Gastrocnemius medialis (tissue), 4 donors: ENCODE measurements around the gene TEKTIP1. TPM values are rescaled to one million over a fixed set of nuclear protein-coding genes. Genes with fewer than 3 reads are reported as not detected.

Experiments used
- ATAC-seq, 2 donors: fragments of 150-250 bp; one replicate each; pipeline ENCODE4 v1.9.1; 2016
- DNase-seq, 2 donors: peaks; one replicate each; pipeline ENCODE4 v3.0.0-alpha.2; 2019
- H3K27ac ChIP-seq, 4 donors: fragments of 200-600 bp; sonication (generic); 1 replicate in 1 of 4; 2 replicates in 3 of 4; pipeline ENCODE4 v1.5.1; 2016 to 2018; ENCODE audit warnings: mild to moderate bottlenecking in 2 of 4, moderate library complexity in 1 of 4
- H3K27me3 ChIP-seq, 3 donors: fragments of 200-600 bp; sonication (generic) in 2 of 3; 1 replicate in 1 of 3; 2 replicates in 2 of 3; pipeline versions ENCODE4 v1.5.1 to v1.6.0; 2016 to 2019; ENCODE audit warnings: mild to moderate bottlenecking in 1 of 3, moderate library complexity in 1 of 3
- H3K36me3 ChIP-seq, 2 donors: fragments of 200-600 bp; sonication (generic) in 1 of 2; one replicate each; pipeline ENCODE4 v1.5.1; 2017 to 2018
- H3K4me1 ChIP-seq, 2 donors: fragments of 200-600 bp; sonication (generic) in 1 of 2; one replicate each; pipeline ENCODE4 v1.5.1; 2016 to 2017; ENCODE audit warnings: mild to moderate bottlenecking in 2 of 2
- H3K4me3 ChIP-seq, 4 donors: fragments of 200-600 bp; sonication (generic) in 3 of 4; 1 replicate in 1 of 4; 2 replicates in 3 of 4; pipeline ENCODE4 v1.5.1; 2016 to 2019; ENCODE audit warnings: mild to moderate bottlenecking in 2 of 4
- H3K9me3 ChIP-seq, 3 donors: fragments of 200-600 bp; sonication (generic) in 2 of 3; 1 replicate in 1 of 3; 2 replicates in 2 of 3; pipeline ENCODE4 v1.5.1; 2016 to 2019
- CTCF ChIP-seq, 5 experiments: fragments of 450-650 bp in 3 of 5; fragments of 200-600 bp in 2 of 5; sonication (generic) in 2 of 5; IDR thresholded peaks in 4 of 5; conservative IDR thresholded peaks in 1 of 5; 1 replicate in 4 of 5; 2 replicates in 1 of 5; pipeline ENCODE4 v1.5.1; 2016 to 2019; ENCODE audit warnings: antibody characterized with exemption in 5 of 5, mild to moderate bottlenecking in 3 of 5, moderate library complexity in 3 of 5
- POLR2A ChIP-seq, 2 donors: fragments of 450-650 bp; IDR thresholded peaks; one replicate each; pipeline ENCODE4 v1.6.1; 2017; ENCODE audit warnings: antibody characterized with exemption in 2 of 2, mild to moderate bottlenecking in 2 of 2, moderate library complexity in 2 of 2
- in situ Hi-C, 4 donors: fragments of 200-750 bp; cut with MboI; loops; one replicate each; pipeline versions ENCODE4 v1.15.0 to v1.8.0; 2017; ENCODE audit warnings: low sequenced_read_pairs in 4 of 4
- intact Hi-C: fragments of 100-400 bp; cut with DNase I; formaldehyde crosslinking; loops from one replicate; pipeline ENCODE4 v1.15.1; 2023; ENCODE audit warnings: low total_unique reads
- total RNA-seq, 4 donors: library from RNA; depleted of rRNA; stranded (reverse); fragments of >200 nt; gene quantifications; one replicate each; pipeline versions ENCODE4 v1.1.0 to v1.2.3, GENCODE V29; 2016

The TEKTIP1 gene
- total RNA-seq, 4 donors from 2014 or later: not detected

GRCh38 chr19:3511506-3512251 is 27.3 kb upstream of the TEKTIP1 start:
- intact Hi-C loops: no loop called here
- no peak for ATAC-seq
- Histone ChIP-seq H3K27me3 (no peaks in the 10 kb centered on the region), H3K36me3 (no peaks in the 10 kb centered on the region), H3K27ac (no peak overlapping the region), H3K4me3 (no peak overlapping the region), H3K4me1 (peaks cover 16 to 42% of the 10 kb centered on the region in 2 donors), H3K9me3 (no peaks in the 10 kb centered on the region)
- TF ChIP-seq POLR2A (IDR thresholded peaks at IDR 0.05): no peak
- no peak for TF ChIP-seq CTCF (IDR thresholded peaks at IDR 0.05 in 4 of 5, conservative IDR thresholded peaks at IDR 0.05 in 1 of 5)
- in situ Hi-C loops: no loop called here
- no peak for DNase-seq

GRCh38 chr19:3512562-3513228 is 26.3 kb upstream of the TEKTIP1 start:
- in situ Hi-C loops (no loop called here), intact Hi-C loops (no loop called here)
- H3K36me3 ChIP-seq: no peaks in the 10 kb centered on the region
- no peaks in the 10 kb centered on the region for H3K9me3 ChIP-seq
- ATAC-seq (no peak), DNase-seq (no peak)
- TF ChIP-seq CTCF (IDR thresholded peaks at IDR 0.05 in 4 of 5, conservative IDR thresholded peaks at IDR 0.05 in 1 of 5) (no peak), POLR2A (IDR thresholded peaks at IDR 0.05) (no peak)
- H3K27me3 ChIP-seq: no peaks in the 10 kb centered on the region
- peaks cover 10 to 34% of the 10 kb centered on the region in 2 donors for H3K4me1 ChIP-seq
- no peak overlapping the region for H3K27ac ChIP-seq
- H3K4me3 ChIP-seq: no peak overlapping the region

GRCh38 chr19:3513229-3514140 is 25.5 kb upstream of the TEKTIP1 start:
- TF ChIP-seq CTCF (IDR thresholded peaks at IDR 0.05 in 4 of 5, conservative IDR thresholded peaks at IDR 0.05 in 1 of 5): no peak
- no peak for TF ChIP-seq POLR2A (IDR thresholded peaks at IDR 0.05)

GRCh38 chr19:3514930-3515329 is 24.0 kb upstream of the TEKTIP1 start:
- Histone ChIP-seq H3K9me3 (no peaks in the 10 kb centered on the region), H3K36me3 (no peaks in the 10 kb centered on the region), H3K4me1 (peaks cover 10 to 23% of the 10 kb centered on the region in 2 donors), H3K27me3 (no peaks in the 10 kb centered on the region), H3K27ac (no peak overlapping the region), H3K4me3 (no peak overlapping the region)
- no peak for DNase-seq
- TF ChIP-seq POLR2A (IDR thresholded peaks at IDR 0.05) (no peak), CTCF (IDR thresholded peaks at IDR 0.05 in 4 of 5, conservative IDR thresholded peaks at IDR 0.05 in 1 of 5) (no peak)
- in situ Hi-C loops (no loop called here), intact Hi-C loops (no loop called here)
- no peak for ATAC-seq

More at GRCh38 chr19:3513229-3514140, 25.5 kb upstream of the TEKTIP1 start:
- H3K27me3 ChIP-seq: no peaks in the 10 kb centered on the region
- no peaks in the 10 kb centered on the region for H3K9me3 ChIP-seq
- in situ Hi-C loops (no loop called here), intact Hi-C loops (no loop called here)
- ATAC-seq: no peak
- peak in 1 of 2 donors; percentile 25 for DNase-seq
- no peak overlapping the region for H3K27ac ChIP-seq
- H3K4me1 ChIP-seq: peaks cover 10 to 28% of the 10 kb centered on the region in 2 donors
- H3K4me3 ChIP-seq: no peak overlapping the region
- no peaks in the 10 kb centered on the region for H3K36me3 ChIP-seq
